Measurements from ENCODE around the gene TFIP11. TPM values are rescaled to one million over a fixed set of nuclear protein-coding genes. Genes with fewer than 3 reads are reported as not detected.

TFIP11 gene
- 23.4 and 26.8 TPM in 2 replicates for total RNA-seq (2014; rRNA removed; shearing (Covaris generic))

GRCh38 chr22:26512149-26512793 is at the start of gene TFIP11:
TFIP11 (minus strand) TSS chr22:26512473; CDS start chr22:26510272, 2,201 bp downstream.
- Histone ChIP-seq H3K4me3 (peak within 1 kb of the TSS; percentile 81), H3K27me3 (no peaks in the 10 kb centered on the region), H3K36me3 (peaks cover 12% of the 10 kb centered on the region), H3K27ac (peak within 1 kb of the TSS; percentile 51), H3K9me3 (replicated peaks) (no peaks in the 10 kb centered on the region), H3K4me1 (no peaks in the 10 kb centered on the region)
- DNase-seq: peak; percentile 90

DNA sequence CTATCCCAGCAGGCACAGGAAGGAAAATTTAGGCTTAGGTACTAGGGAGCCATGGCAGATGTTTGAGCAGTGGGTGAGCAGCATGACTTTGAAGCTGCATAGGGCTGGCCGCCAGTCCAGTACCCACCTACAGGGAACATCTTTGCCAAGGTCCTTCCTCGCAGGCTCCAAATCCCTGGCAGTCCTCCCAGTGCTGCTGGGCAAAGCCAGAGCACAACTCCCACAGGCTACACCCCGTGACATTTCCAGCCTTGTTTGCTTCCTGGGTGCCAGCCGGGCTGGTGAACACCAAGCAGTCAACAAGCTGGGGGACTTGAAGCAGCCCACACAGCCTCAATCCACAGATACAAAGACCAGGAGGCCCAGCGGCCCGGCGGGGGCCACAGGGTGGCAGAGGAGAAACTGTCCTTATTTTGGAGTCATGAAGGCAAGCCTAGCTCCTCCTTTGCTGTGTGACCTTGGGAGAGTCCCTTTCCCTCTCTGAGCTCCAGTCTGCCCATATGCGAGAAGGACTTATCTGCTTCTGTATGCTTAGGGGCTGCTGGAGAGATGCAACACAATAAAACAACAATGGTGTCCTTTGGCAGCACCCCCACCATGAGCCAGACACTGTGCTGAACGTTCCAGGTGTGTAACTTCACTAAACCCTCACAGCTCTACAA is 49.6 kb upstream of the TFIP11 start:
- H3K27me3 ChIP-seq: no peaks in the 10 kb centered on the region
- no peaks in the 10 kb centered on the region for H3K4me1 ChIP-seq
- no peak overlapping the region for H3K27ac ChIP-seq
- no peak for DNase-seq
- no peak overlapping the region for H3K4me3 ChIP-seq
- H3K36me3 ChIP-seq: no peaks in the 10 kb centered on the region
- no peaks in the 10 kb centered on the region for H3K9me3 ChIP-seq (replicated peaks)

- H3K4me3 ChIP-seq: no peak overlapping the region
- H3K27ac ChIP-seq: no peak overlapping the region
- H3K9me3 ChIP-seq (replicated peaks): no peaks in the 10 kb centered on the region
- no peaks in the 10 kb centered on the region for H3K36me3 ChIP-seq
- no peak for DNase-seq
- no peaks in the 10 kb centered on the region for H3K4me1 ChIP-seq
- H3K27me3 ChIP-seq: no peaks in the 10 kb centered on the region
These were observed 47.8 kb upstream of the TFIP11 start for GRCh38 chr22:26559961-26560575.

DNA sequence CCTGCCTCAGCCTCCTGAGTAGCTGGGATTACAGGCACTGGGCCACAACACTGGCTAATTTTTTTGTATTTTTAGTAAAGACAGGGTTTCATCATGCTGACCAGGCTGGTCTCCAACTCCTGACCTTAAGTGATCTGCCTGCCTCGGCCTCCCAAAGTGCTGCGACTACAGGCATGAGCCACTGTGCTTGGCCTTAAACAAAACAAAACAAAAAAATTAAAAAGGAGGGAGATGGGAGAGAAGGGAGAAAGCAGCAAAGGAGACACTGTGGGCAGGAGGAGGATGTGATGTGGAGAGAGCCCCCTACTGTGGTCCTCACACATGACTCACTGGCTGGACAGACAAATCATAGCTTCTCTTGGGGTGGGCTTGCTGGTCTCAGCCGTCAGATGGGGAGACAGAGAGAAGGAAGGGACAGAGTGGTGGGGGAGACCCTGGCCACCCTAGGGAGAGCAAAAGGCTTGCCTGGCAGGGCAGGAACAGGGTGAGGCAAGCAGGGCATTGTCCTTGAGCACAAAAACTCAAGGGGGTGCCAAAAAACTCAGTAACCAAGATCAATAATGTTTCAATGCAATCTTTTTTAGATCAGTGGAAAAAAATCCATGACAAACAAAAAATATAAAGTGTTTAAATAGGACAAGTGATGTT is 46.1 kb upstream of the TFIP11 start:
- DNase-seq: no peak
- H3K27ac ChIP-seq: no peak overlapping the region

DNA sequence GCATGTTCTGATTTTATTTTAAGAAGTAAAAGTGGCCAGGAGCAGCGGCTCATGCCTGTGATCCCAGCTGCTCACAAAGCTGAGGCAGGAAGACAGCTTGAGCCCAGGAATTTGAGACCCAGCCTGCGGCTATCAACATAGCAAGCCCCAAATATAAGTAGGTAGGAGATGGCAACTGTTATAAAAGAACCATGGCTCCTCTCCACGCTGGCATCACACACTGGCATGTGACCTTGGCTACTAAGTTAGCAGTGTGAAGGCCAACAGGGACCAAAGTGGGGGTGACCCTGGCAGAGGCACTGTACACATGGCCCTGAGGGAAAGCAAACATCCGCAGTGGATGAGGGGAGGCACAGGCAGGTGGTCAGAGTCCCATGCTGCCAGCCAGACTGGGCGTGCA is 44.6 kb upstream of the TFIP11 start:
- H3K9me3 ChIP-seq (replicated peaks): no peaks in the 10 kb centered on the region
- H3K27me3 ChIP-seq: no peaks in the 10 kb centered on the region
- no peak overlapping the region for H3K4me3 ChIP-seq
- H3K4me1 ChIP-seq: no peaks in the 10 kb centered on the region
- H3K36me3 ChIP-seq: no peaks in the 10 kb centered on the region
- no peak overlapping the region for H3K27ac ChIP-seq
- DNase-seq: no peak

More for the DNA sequence above, 46.1 kb upstream of the TFIP11 start:
- Histone ChIP-seq H3K4me1 (no peaks in the 10 kb centered on the region), H3K4me3 (no peak overlapping the region), H3K36me3 (no peaks in the 10 kb centered on the region), H3K9me3 (replicated peaks) (no peaks in the 10 kb centered on the region), H3K27me3 (no peaks in the 10 kb centered on the region)

DNA sequence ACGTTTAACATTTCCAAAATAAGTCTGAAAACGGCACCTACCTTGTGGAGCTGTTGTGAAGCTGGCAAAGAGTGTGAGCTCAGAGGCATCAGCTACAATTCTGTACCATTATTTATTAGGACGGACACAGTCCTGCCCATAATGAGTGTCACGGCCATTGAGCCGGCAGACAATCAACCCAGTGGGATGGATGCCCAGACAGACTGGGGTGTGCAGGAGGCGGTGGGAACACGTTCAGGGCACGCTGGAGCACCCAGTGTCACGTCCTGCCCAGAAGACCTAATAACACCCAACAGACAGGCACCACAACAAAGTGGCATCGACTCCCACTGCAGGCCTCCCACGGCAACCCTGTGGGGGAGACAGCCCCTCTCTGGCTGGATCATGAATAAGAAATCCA is 43.2 kb upstream of the TFIP11 start:
- H3K27me3 ChIP-seq: no peaks in the 10 kb centered on the region
- H3K27ac ChIP-seq: no peak overlapping the region
- no peaks in the 10 kb centered on the region for H3K9me3 ChIP-seq (replicated peaks)
- no peaks in the 10 kb centered on the region for H3K36me3 ChIP-seq
- no peak overlapping the region for H3K4me3 ChIP-seq
- DNase-seq: no peak
- H3K4me1 ChIP-seq: 0 out of 2 replicates have a peak, but pooled peaks cover 3% of the 10 kb centered on the region

DNA sequence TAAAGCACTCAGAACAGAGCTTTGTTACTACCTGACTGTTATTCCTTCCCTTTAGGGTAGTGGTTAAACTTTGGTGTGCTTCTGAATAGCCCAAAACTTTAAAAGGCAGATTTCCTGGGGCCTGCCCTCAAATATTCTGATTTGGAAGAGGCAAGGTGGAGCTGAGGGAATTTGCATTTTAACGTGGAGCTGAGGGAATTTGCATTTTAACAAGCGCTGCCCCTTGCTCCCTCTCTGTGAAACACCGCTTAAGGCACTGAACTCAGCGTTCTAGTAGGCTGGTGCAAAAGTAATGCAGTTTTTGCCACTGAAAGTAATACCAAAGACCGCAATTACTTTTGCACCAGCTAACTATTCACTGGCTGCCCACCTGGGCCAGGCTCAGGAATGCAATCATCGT is 42.7 kb upstream of the TFIP11 start:
- Histone ChIP-seq H3K27ac (no peak overlapping the region), H3K4me3 (no peak overlapping the region), H3K27me3 (no peaks in the 10 kb centered on the region), H3K9me3 (replicated peaks) (no peaks in the 10 kb centered on the region), H3K36me3 (no peaks in the 10 kb centered on the region), H3K4me1 (peaks cover 7% of the 10 kb centered on the region; the same call in 1 of the 2 replicates)
- DNase-seq: no peak

GRCh38 chr22:26553056-26553752 is 40.9 kb upstream of the TFIP11 start:
- no peaks in the 10 kb centered on the region for H3K9me3 ChIP-seq (replicated peaks)

DNA sequence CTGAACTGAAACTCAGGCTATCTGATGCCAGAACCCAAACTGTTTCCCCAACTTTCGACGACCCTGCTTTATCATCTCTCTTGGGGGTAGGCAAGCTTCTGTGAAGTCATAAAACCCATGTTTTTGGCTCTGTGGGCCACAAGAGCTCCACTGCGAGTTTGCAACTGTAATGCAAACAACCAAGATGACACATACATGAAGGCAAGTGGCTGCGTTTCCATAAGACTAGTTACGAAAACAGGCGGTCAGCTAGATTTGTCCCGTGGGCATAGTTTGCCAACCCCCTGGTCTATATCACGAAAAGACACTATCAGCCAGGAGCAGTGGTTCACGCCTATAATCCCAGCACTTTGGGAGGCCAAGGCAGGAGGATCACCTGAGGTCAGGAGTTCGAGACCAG is 40.2 kb upstream of the TFIP11 start:
- Histone ChIP-seq H3K9me3 (replicated peaks) (no peaks in the 10 kb centered on the region), H3K27ac (no peak overlapping the region), H3K36me3 (no peaks in the 10 kb centered on the region), H3K4me3 (no peak overlapping the region), H3K4me1 (peaks cover 7% of the 10 kb centered on the region; the same call in 1 of the 2 replicates), H3K27me3 (no peaks in the 10 kb centered on the region)
- no peak for DNase-seq

More at GRCh38 chr22:26553056-26553752, 40.9 kb upstream of the TFIP11 start:
- Histone ChIP-seq H3K4me1 (peaks cover 7% of the 10 kb centered on the region; the same call in 1 of the 2 replicates), H3K27me3 (no peaks in the 10 kb centered on the region), H3K36me3 (no peaks in the 10 kb centered on the region), H3K4me3 (no peak overlapping the region), H3K27ac (no peak overlapping the region)
- DNase-seq: no peak

DNA sequence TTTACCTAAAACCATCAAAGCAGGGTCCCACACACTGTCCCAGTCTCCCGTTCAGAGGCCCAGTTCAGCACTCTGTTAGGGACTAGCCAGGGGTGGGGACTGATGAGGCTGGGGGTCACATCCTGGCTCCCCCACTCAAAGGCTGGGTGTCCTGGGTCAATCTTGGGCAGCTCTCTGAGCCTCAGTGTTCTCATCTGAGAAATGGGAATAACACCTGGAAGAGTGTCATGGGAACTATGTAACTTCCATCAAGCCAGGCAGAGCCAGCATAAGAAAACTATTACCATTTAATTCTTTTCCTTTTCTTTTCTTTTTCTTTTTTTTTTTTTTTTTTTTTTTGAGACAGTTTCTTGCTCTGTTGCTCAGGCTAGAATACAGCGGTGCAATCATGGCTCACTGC is 39.3 kb upstream of the TFIP11 start:
- no peaks in the 10 kb centered on the region for H3K27me3 ChIP-seq
- H3K4me3 ChIP-seq: no peak overlapping the region
- no peaks in the 10 kb centered on the region for H3K36me3 ChIP-seq
- no peak overlapping the region for H3K27ac ChIP-seq
- DNase-seq: no peak
- peaks cover 7% of the 10 kb centered on the region; the same call in 1 of the 2 replicates for H3K4me1 ChIP-seq
- no peaks in the 10 kb centered on the region for H3K9me3 ChIP-seq (replicated peaks)

GRCh38 chr22:26550498-26551033 is 38.3 kb upstream of the TFIP11 start:
- no peaks in the 10 kb centered on the region for H3K9me3 ChIP-seq (replicated peaks)
- H3K27ac ChIP-seq: peak overlapping the region; percentile 53
- H3K4me1 ChIP-seq: peaks cover 7% of the 10 kb centered on the region; the same call in 1 of the 2 replicates
- H3K27me3 ChIP-seq: no peaks in the 10 kb centered on the region
- no peak overlapping the region for H3K4me3 ChIP-seq
- peak; percentile 46 to 65 for DNase-seq
- no peaks in the 10 kb centered on the region for H3K36me3 ChIP-seq

- Histone ChIP-seq H3K4me3 (no peak overlapping the region), H3K27ac (peak overlapping the region; percentile 53), H3K4me1 (peaks cover 7% of the 10 kb centered on the region; the same call in 1 of the 2 replicates), H3K27me3 (no peaks in the 10 kb centered on the region), H3K9me3 (replicated peaks) (no peaks in the 10 kb centered on the region), H3K36me3 (no peaks in the 10 kb centered on the region)
- peak in 1 of 2 experiments; percentile 7 for DNase-seq
These were observed 37.7 kb upstream of the TFIP11 start for GRCh38 chr22:26549902-26550497.

DNA sequence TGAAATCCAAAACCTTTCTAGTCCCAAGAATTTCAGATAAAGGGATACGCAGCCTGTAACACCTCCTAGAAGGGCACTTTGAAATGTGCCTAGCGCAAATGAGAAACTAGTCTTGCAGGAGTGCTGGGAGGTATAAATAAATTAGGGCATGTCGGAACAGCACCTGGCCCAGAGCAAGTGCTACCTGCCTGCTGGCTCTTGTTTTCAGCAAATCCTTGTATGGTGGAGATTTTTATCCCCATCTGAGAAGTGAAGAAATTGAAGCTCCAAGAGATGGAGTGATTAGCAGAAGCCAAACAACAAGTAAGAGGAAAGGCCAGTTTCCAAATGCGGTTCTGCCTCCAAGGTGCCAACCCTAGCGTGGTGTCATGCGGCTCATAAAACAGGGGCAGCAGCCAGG is 36.7 kb upstream of the TFIP11 start:
- Histone ChIP-seq H3K9me3 (replicated peaks) (no peaks in the 10 kb centered on the region), H3K27me3 (no peaks in the 10 kb centered on the region), H3K36me3 (no peaks in the 10 kb centered on the region), H3K4me3 (no peak overlapping the region), H3K4me1 (peaks cover 7% of the 10 kb centered on the region; the same call in 1 of the 2 replicates), H3K27ac (no peak overlapping the region)
- DNase-seq: no peak

GRCh38 chr22:26548303-26548702 is 36.0 kb upstream of the TFIP11 start:
- no peaks in the 10 kb centered on the region for H3K9me3 ChIP-seq (replicated peaks)

More at GRCh38 chr22:26548303-26548702, 36.0 kb upstream of the TFIP11 start:
- DNase-seq: no peak
- Histone ChIP-seq H3K36me3 (no peaks in the 10 kb centered on the region), H3K4me1 (peaks cover 7% of the 10 kb centered on the region; the same call in 1 of the 2 replicates), H3K27ac (no peak overlapping the region), H3K27me3 (no peaks in the 10 kb centered on the region), H3K4me3 (no peak overlapping the region)
